ENCODE data around the gene TRIM72. TPM values are rescaled to one million over a fixed set of nuclear protein-coding genes. Genes with fewer than 3 reads are reported as not detected.

The TRIM72 gene
- total and polyA plus RNA-seq, 11 donors = 0.32 to 3.4 (median 1.4) TPM

DNA sequence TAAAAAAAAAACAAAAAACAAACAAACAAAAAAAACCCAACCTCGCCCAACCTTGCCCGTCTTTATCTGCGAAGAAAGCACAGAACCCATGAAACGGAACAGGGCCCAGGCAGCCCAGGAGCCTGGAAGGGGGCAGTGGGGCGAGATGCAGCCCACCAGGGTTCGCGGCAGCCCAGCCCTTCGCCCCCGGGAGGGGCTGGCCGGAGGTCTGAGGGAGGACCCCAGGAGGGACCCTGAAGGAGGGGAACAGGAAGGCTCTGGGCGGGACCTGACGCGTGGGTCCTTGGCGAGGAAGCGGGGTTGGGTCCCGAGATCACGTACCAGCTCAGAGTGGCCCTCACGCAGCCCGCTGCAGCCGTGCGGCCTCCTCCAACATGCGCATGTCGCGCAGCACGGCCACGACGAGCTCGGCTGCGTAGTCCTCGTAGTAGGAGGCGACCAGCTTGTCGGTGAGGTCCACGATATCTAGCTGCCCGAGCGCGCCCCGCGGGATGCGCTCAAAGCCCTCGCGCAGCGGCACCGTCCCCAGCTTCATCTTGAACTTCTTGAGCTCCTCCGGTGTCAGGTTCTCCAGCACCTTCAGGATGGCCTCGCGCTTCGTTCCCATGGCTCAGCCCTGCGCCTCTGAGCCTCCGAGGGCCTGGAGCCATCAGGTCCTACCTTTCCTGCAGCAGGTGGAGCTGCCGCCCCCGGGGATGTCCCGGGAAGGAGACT is 2.7 kb downstream of the TRIM72 start, which contains the start of gene PYDC1:
Gene PYDC1 (minus strand): TSS at position 714 of the 714 bp plus-strand sequence. CDS start 107 bp downstream, at position 607.
- H3K4me3 ChIP-seq = peak within 1 kb of the TSS in 11 of 12 donors; percentile 5 to 65 (median 53)
- 4 to 10% (median 7%) methylated on average over 32 to 52 of the region's 52 CpGs for WGBS, 4 donors
- no peak within 1 kb of the TSS for H3K27ac ChIP-seq
- intact Hi-C loops (cut with DNase I) = no loop called here
- H3K36me3 ChIP-seq = no peaks in the 10 kb centered on the region
- no peaks in the 10 kb centered on the region for H3K9me3 ChIP-seq
- ATAC-seq (no peak), DNase-seq (no peak)
- H3K4me1 ChIP-seq = peaks cover 11 to 35% (median 25%) of the 10 kb centered on the region in 12 donors
- H3K27me3 ChIP-seq = peaks cover 4 to 48% (median 24%) of the 10 kb centered on the region in 9 donors
- TF ChIP-seq POLR2A (IDR thresholded peaks at IDR 0.05) = no peak
- TF ChIP-seq, protein P1, sequence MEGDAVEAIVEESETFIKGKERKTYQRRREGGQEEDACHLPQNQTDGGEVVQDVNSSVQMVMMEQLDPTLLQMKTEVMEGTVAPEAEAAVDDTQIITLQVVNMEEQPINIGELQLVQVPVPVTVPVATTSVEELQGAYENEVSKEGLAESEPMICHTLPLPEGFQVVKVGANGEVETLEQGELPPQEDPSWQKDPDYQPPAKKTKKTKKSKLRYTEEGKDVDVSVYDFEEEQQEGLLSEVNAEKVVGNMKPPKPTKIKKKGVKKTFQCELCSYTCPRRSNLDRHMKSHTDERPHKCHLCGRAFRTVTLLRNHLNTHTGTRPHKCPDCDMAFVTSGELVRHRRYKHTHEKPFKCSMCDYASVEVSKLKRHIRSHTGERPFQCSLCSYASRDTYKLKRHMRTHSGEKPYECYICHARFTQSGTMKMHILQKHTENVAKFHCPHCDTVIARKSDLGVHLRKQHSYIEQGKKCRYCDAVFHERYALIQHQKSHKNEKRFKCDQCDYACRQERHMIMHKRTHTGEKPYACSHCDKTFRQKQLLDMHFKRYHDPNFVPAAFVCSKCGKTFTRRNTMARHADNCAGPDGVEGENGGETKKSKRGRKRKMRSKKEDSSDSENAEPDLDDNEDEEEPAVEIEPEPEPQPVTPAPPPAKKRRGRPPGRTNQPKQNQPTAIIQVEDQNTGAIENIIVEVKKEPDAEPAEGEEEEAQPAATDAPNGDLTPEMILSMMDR (IDR thresholded peaks at IDR 0.05) = no peak

DNA sequence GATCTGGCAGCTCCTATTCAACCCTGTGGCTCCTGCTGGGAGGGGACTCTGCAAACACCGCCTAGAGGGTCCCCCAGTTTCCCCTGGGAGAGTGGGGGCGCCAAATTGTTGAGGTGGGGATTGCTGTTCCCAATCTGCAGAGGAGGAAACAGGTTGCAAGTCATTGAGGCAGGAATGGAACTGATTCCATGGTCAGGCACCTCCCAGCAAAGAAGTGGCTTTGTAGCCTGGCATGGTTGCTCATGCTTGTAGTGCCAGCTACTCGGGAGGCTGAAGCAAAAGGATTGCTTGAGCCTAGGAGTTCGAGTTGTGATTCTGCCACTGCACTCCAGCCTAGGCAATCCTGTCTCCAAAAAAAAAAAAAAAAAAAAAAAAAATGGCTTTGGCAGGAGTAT is 3.2 kb downstream of the TRIM72 start:
- WGBS, 4 donors = 24 to 41% (median 29%) methylated on average over 3 to 4 of the region's 4 CpGs
- Histone ChIP-seq H3K27ac (no peak overlapping the region), H3K9me3 (no peaks in the 10 kb centered on the region), H3K4me3 (peak overlapping the region in 5 of 12 donors; percentile 50 to 65 (median 57)), H3K36me3 (no peaks in the 10 kb centered on the region), H3K4me1 (peaks cover 11 to 35% (median 25%) of the 10 kb centered on the region in 12 donors), H3K27me3 (peaks cover 4 to 48% (median 24%) of the 10 kb centered on the region in 9 donors)
- TF ChIP-seq POLR2A (IDR thresholded peaks at IDR 0.05) = no peak
- TF ChIP-seq, protein P1 (IDR thresholded peaks at IDR 0.05) = no peak
- intact Hi-C loops (cut with DNase I) = no loop called here
- DNase-seq = no peak
- ATAC-seq = no peak

DNA sequence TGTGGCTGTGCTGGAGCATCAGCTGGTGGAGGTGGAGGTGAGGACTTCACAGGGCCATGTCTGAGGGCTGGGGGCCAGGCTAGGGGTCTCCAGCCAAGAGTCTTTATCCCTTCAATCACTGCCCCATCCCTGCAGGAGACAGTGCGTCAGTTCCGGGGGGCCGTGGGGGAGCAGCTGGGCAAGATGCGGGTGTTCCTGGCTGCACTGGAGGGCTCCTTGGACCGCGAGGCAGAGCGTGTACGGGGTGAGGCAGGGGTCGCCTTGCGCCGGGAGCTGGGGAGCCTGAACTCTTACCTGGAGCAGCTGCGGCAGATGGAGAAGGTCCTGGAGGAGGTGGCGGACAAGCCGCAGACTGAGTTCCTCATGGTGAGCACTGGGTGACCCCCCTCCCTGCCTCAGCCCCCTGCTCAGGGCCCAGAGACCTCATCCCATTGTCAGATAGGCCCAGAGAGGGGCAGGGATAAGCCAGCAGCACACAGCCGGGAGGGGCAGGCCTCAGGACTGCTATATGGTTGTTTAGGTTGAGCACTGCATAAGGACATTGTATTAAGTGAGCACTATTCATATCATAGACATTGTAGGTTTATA is 5.3 kb downstream of the TRIM72 start:
- intact Hi-C loops (cut with DNase I) = no loop called here
- Histone ChIP-seq H3K9me3 (no peaks in the 10 kb centered on the region), H3K36me3 (no peaks in the 10 kb centered on the region), H3K27me3 (peaks cover 4 to 48% (median 24%) of the 10 kb centered on the region in 9 donors), H3K4me3 (no peak overlapping the region), H3K27ac (no peak overlapping the region), H3K4me1 (peaks cover 11 to 30% (median 25%) of the 10 kb centered on the region in 12 donors)
- DNase-seq (no peak), ATAC-seq (no peak)
- no peak for TF ChIP-seq POLR2A (IDR thresholded peaks at IDR 0.05)
- TF ChIP-seq, protein P1 (IDR thresholded peaks at IDR 0.05) = no peak
- 81 to 90% (median 88%) methylated on average over 7 to 15 of the region's 15 CpGs for WGBS, 4 donors
